Measurements from ENCODE around the gene BPIFB6. TPM values are rescaled to one million over a fixed set of nuclear protein-coding genes. Genes with fewer than 3 reads are reported as not detected.

BPIFB6 gene
- total RNA-seq, 1 experiment from 2014 or later: not detected

DNA sequence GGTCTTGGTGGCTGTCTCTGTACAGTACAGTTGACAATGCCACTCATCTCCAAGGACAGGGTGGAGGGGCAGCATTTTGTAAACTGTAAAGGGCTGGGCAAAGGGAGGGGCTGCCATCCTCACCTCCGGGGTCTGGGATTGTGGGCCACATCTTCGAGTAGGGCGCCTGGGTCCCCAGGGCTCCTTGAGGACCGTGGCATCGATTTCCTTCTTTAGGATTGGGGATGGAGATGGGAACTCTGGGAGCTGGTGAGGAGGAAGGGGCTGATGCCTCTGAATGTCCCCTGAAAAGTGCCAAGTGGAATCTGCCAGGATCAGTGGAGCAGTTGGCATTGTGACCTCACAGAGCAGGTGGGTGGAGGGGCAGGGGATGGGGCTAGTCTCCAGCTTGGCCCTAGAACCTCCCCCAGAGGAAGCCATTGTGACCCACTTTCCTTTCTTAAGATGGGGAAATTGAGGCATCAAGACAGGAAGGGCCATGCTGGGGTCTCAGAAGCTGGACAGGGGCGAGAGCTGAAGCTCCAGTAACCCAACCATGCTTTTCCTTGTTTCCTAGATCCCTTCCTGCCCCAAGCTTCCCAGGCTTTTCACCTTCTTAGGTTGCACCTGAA, 27.2 kb upstream of the BPIFB6 start, which contains the start of gene SUN5:
SUN5 (minus strand) TSS at position 293 of the 611 bp plus-strand sequence; CDS start at position 200, 93 bp downstream.
- H3K36me3 ChIP-seq (ENCODE audit: low read depth, low read length): no peaks in the 10 kb centered on the region
- BruUV-seq (replicated peaks): no TSS peak
- no peak within 1 kb of the TSS for H3K4me2 ChIP-seq (ENCODE audit: low read length)
- POLR2A ChIA-PET (ENCODE audit: unreplicated experiment): interaction anchor here (0.6 kb wide), 1 partner anchor 23 kb away, joined by 3 read pairs; no protein-coding TSS in a partner anchor
- CTCF ChIA-PET: interaction anchor here (0.6 kb wide), 1 partner anchor 47 kb away, joined by 3 read pairs; no protein-coding TSS in a partner anchor
- no peak within 1 kb of the TSS for H3K9ac ChIP-seq (ENCODE audit: low read length)
- no peak within 1 kb of the TSS for H2AFZ ChIP-seq (ENCODE audit: low read length)
- ATAC-seq: no peak
- no peak within 1 kb of the TSS for H3K4me3 ChIP-seq (ENCODE audit: low read length)
- no peaks in the 10 kb centered on the region for H3K4me1 ChIP-seq (ENCODE audit: insufficient read depth, low read length)
- no peak within 1 kb of the TSS for H3K27ac ChIP-seq (ENCODE audit: low read length)
- no peaks in the 10 kb centered on the region for H3K27me3 ChIP-seq (ENCODE audit: low read length)
- H3F3A ChIP-seq (ENCODE audit: low read length, unreplicated experiment): no peaks in the 10 kb centered on the region
- no peak for DNase-seq
- intact Hi-C loops (cut with micrococcal nuclease): no loop called here
- no peaks in the 10 kb centered on the region for H3K9me3 ChIP-seq (ENCODE audit: low read length)
- no peaks in the 10 kb centered on the region for H4K20me1 ChIP-seq (ENCODE audit: low read length)
- H3K9me2 ChIP-seq (replicated peaks; ENCODE audit: low read length): no peaks in the 10 kb centered on the region
- H3K79me2 ChIP-seq (ENCODE audit: low read length): no peaks in the 10 kb centered on the region
- no peak for TF ChIP-seq EZH2phosphoT487 (IDR thresholded peaks at IDR 0.05; ENCODE audit: borderline replicate concordance, low read length)
- TF ChIP-seq, protein P1, sequence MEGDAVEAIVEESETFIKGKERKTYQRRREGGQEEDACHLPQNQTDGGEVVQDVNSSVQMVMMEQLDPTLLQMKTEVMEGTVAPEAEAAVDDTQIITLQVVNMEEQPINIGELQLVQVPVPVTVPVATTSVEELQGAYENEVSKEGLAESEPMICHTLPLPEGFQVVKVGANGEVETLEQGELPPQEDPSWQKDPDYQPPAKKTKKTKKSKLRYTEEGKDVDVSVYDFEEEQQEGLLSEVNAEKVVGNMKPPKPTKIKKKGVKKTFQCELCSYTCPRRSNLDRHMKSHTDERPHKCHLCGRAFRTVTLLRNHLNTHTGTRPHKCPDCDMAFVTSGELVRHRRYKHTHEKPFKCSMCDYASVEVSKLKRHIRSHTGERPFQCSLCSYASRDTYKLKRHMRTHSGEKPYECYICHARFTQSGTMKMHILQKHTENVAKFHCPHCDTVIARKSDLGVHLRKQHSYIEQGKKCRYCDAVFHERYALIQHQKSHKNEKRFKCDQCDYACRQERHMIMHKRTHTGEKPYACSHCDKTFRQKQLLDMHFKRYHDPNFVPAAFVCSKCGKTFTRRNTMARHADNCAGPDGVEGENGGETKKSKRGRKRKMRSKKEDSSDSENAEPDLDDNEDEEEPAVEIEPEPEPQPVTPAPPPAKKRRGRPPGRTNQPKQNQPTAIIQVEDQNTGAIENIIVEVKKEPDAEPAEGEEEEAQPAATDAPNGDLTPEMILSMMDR (conservative IDR thresholded peaks at IDR 0.05; ENCODE audit: low read depth, low read length): no peak
- no peak for TF ChIP-seq EZH2 (IDR thresholded peaks at IDR 0.05; ENCODE audit: low read length, unreplicated experiment)

DNA sequence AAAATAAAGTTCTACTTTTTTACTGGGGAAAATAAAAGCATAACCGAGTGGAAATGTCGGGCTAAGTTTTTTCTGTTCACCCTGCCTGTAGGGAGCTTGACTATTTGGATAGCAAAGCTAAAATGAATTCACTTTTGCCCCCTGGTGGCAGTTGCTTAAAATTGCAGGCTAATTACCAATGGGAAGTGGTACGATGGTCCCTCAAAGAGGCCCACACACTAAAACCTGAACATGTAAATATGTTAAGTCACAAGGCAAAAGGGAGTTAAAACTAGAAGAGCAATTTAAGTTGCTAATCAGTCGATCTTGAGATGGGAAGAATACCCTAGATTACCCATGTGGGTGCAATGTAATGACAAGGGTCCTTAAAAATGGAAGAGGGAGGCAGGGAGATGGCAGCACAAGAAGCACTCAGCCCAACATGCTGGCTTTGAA, 26.3 kb upstream of the BPIFB6 start:
- ATAC-seq (0 out of 2 replicates have a peak, but pooled peaks have one; percentile 38), DNase-seq (peak; percentile 59)
- no peaks in the 10 kb centered on the region for H3K9me2 ChIP-seq (replicated peaks; ENCODE audit: low read length)
- H4K20me1 ChIP-seq (ENCODE audit: low read length): no peaks in the 10 kb centered on the region
- BruUV-seq (replicated peaks): no TSS peak
- H3K27me3 ChIP-seq (ENCODE audit: low read length): no peaks in the 10 kb centered on the region
- POLR2A ChIA-PET (ENCODE audit: unreplicated experiment): interaction anchor here (0.6 kb wide), 1 partner anchor 24 kb away, joined by 3 read pairs; no protein-coding TSS in a partner anchor
- intact Hi-C loops (cut with micrococcal nuclease): loop anchor here (1.0 kb wide), 1 partner anchor 103 kb away; no protein-coding TSS in a partner anchor
- H3K4me3 ChIP-seq (ENCODE audit: low read length): no peak overlapping the region
- H3F3A ChIP-seq (ENCODE audit: low read length, unreplicated experiment): no peaks in the 10 kb centered on the region
- H3K9ac ChIP-seq (ENCODE audit: low read length): no peak overlapping the region
- no peak overlapping the region for H2AFZ ChIP-seq (ENCODE audit: low read length)
- H3K79me2 ChIP-seq (ENCODE audit: low read length): no peaks in the 10 kb centered on the region
- H3K36me3 ChIP-seq (ENCODE audit: low read depth, low read length): no peaks in the 10 kb centered on the region
- no peak for TF ChIP-seq EZH2phosphoT487 (IDR thresholded peaks at IDR 0.05; ENCODE audit: borderline replicate concordance, low read length)
- TF ChIP-seq, protein P1 (conservative IDR thresholded peaks at IDR 0.05; ENCODE audit: low read depth, low read length): peak; percentile 80
- no peaks in the 10 kb centered on the region for H3K9me3 ChIP-seq (ENCODE audit: low read length)
- H3K4me2 ChIP-seq (ENCODE audit: low read length): no peak overlapping the region
- no peak overlapping the region for H3K27ac ChIP-seq (ENCODE audit: low read length)
- CTCF ChIA-PET: interaction anchor here (0.6 kb wide), 2 partner anchors 48 to 331 kb away, joined by 3 read pairs; partner anchors contain the start of gene C20orf203
- H3K4me1 ChIP-seq (ENCODE audit: insufficient read depth, low read length): no peaks in the 10 kb centered on the region

All from PC-3 (cell line).